ENCODE data around the gene GLCE.
"Not testable (repeated sequence)": the region's sequence is repeated elsewhere in the genome, so short reads cannot be mapped to it uniquely, and the experiment has no call there.

Gene GLCE

DNA sequence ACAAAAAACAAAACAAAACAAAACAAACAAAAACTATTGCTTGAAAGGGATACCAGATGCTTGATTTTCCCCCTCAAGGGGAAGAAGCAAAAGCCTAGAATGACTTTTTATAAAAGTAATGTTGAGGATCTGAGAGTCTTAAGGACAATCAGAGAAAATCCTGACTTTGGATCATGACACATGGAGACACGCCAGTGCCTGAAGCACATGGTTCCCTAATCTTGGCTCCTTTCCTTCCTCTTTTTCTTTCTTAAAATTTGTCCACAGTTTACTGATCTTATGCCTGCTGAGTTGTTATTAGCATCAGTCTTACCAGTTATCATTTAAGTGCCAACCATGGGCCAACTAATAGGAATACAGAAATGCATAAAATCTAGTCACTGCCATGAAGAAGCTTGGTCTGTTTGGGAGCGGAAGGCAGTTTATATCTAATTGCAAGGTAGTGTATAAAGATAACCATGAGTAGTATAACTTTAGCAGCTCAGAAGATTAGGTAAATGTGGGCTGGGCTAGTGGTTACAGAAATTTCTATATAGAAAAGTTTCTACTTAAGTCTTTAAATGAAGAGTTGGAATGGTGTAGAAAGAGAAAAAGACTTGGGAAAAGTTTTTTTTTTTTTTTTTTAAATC is 6.9 kb downstream of the GLCE start:
- Histone ChIP-seq H3K9ac (ENCODE audit: low read depth in 1 of 2, low read length in 2 of 2) (no peak overlapping the region), H3K27ac (ENCODE audit: low read depth, low read length) (no peak overlapping the region), H3K4me3 (ENCODE audit: low read depth in 1 of 2, low read length in 2 of 2) (no peak overlapping the region), H3K36me3 (ENCODE audit: control insufficient read depth in 1 of 2, insufficient read depth in 2 of 2, low read length in 2 of 2) (no peaks in the 10 kb centered on the region), H3K27me3 (ENCODE audit: control insufficient read depth in 1 of 2, insufficient read depth in 2 of 2, low read length in 2 of 2) (no peaks in the 10 kb centered on the region), H3K9me3 (ENCODE audit: control insufficient read depth in 1 of 2, low read length in 2 of 2) (no peaks in the 10 kb centered on the region), H3K4me1 (ENCODE audit: control insufficient read depth in 1 of 2, insufficient read depth in 2 of 2, low read length in 2 of 2) (peaks cover 6 to 15% of the 10 kb centered on the region in 2 donors)

DNA sequence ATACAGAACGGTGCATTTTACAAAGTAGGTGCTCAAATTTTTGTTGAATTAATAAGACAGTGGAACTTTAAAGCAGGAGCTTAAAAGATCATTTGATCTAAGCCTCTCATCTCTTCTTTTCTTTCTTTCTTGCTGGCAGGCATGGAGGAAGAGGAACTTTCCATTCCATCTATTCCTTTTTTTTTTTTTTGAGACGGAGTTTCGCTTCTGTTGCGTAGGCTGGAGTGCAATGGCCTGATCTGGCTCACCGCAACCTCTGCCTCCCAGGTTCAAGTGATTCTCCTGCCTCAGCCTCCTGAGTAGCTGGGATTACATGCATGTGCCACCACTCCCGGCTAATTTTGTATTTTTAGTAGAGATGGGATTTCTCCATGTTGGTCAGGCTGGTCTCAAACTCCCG is 7.9 kb downstream of the GLCE start:
- H3K27me3 ChIP-seq (ENCODE audit: control insufficient read depth in 1 of 2, insufficient read depth in 2 of 2, low read length in 2 of 2); H3K36me3 ChIP-seq (ENCODE audit: control insufficient read depth in 1 of 2, insufficient read depth in 2 of 2, low read length in 2 of 2); H3K9me3 ChIP-seq (ENCODE audit: control insufficient read depth in 1 of 2, low read length in 2 of 2); H3K4me3 ChIP-seq (ENCODE audit: low read depth in 1 of 2, low read length in 2 of 2); H3K9ac ChIP-seq (ENCODE audit: low read depth in 1 of 2, low read length in 2 of 2); H3K27ac ChIP-seq (ENCODE audit: low read depth, low read length): not testable (repeated sequence)
- peaks cover 9 to 24% of the 10 kb centered on the region in 2 donors for H3K4me1 ChIP-seq (ENCODE audit: control insufficient read depth in 1 of 2, insufficient read depth in 2 of 2, low read length in 2 of 2)

DNA sequence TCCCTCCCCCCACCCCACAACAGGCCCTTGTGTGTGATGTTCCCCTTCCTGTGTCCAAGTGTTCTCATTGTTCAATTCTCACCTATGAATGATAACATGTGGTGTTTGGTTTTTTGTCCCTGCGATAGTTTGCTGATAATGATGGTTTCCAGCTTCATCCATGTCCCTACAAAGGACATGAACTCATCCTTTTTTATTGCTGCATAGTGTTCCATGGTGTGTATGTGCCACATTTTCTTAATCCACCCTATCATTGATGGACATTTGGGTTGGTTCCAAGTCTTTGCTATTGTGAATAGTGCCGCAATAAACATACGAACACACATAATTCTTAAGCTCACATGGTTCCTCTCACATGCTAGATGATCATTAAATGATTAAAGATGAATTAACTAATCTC is 9.1 kb downstream of the GLCE start:
- H3K36me3 ChIP-seq (ENCODE audit: control insufficient read depth in 1 of 2, insufficient read depth in 2 of 2, low read length in 2 of 2); H3K4me3 ChIP-seq (ENCODE audit: low read depth in 1 of 2, low read length in 2 of 2); H3K27ac ChIP-seq (ENCODE audit: low read depth, low read length); H3K9ac ChIP-seq (ENCODE audit: low read depth in 1 of 2, low read length in 2 of 2); H3K9me3 ChIP-seq (ENCODE audit: control insufficient read depth in 1 of 2, low read length in 2 of 2); H3K27me3 ChIP-seq (ENCODE audit: control insufficient read depth in 1 of 2, insufficient read depth in 2 of 2, low read length in 2 of 2): not testable (repeated sequence)
- peaks cover 9 to 24% of the 10 kb centered on the region in 2 donors for H3K4me1 ChIP-seq (ENCODE audit: control insufficient read depth in 1 of 2, insufficient read depth in 2 of 2, low read length in 2 of 2)

DNA sequence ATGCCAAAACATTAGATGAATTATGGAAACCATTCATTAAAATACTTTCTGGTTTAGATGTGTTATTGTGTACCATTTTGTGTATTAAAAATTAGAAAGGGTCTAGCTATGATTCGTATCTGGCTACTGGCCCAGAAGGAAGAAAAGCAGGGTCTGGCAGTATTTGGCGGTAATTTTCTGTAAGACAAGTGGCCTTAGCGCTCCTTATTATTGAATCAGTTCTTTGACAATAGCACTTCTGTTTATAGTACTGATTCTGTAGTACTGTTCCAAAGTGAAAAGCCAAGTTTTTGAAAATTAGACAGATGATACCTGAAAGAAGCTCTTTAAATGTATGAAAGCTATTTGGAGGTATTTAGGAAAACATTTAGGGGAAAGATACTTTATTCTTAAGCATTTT is 10.2 kb downstream of the GLCE start:
- H3K4me3 ChIP-seq (ENCODE audit: low read depth in 1 of 2, low read length in 2 of 2) = no peak overlapping the region
- H3K27ac ChIP-seq (ENCODE audit: low read depth, low read length) = no peak overlapping the region
- H3K9ac ChIP-seq (ENCODE audit: low read depth in 1 of 2, low read length in 2 of 2) = no peak overlapping the region
- no peaks in the 10 kb centered on the region for H3K36me3 ChIP-seq (ENCODE audit: control insufficient read depth in 1 of 2, insufficient read depth in 2 of 2, low read length in 2 of 2)
- H3K27me3 ChIP-seq (ENCODE audit: control insufficient read depth in 1 of 2, insufficient read depth in 2 of 2, low read length in 2 of 2) = no peaks in the 10 kb centered on the region
- no peaks in the 10 kb centered on the region for H3K9me3 ChIP-seq (ENCODE audit: control insufficient read depth in 1 of 2, low read length in 2 of 2)
- peaks cover 9 to 17% of the 10 kb centered on the region in 2 donors for H3K4me1 ChIP-seq (ENCODE audit: control insufficient read depth in 1 of 2, insufficient read depth in 2 of 2, low read length in 2 of 2)

DNA sequence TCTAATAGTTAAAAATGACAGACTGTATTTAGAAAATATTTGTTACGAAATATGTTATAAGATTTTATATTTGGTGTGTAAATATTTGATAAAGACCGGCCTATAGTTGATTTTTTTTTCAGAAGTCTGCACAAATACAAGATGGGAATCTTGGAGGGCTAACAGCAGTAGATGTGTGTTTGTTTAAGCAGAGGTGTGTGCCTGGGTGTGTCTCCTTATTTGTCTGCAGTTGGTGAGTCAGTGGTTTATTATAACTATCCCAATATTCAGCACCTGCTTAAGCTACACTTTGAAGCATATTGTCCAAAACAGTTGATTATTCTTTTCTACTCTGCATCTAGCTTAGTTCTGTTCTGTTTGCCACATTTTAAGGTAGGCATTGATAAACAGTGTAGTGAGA is 12.4 kb downstream of the GLCE start:
- Histone ChIP-seq H3K4me1 (ENCODE audit: control insufficient read depth in 1 of 2, insufficient read depth in 2 of 2, low read length in 2 of 2) (peaks cover 4 to 10% of the 10 kb centered on the region in 2 donors), H3K27me3 (ENCODE audit: control insufficient read depth in 1 of 2, insufficient read depth in 2 of 2, low read length in 2 of 2) (no peaks in the 10 kb centered on the region), H3K36me3 (ENCODE audit: control insufficient read depth in 1 of 2, insufficient read depth in 2 of 2, low read length in 2 of 2) (no peaks in the 10 kb centered on the region), H3K9ac (ENCODE audit: low read depth in 1 of 2, low read length in 2 of 2) (no peak overlapping the region), H3K9me3 (ENCODE audit: control insufficient read depth in 1 of 2, low read length in 2 of 2) (no peaks in the 10 kb centered on the region), H3K27ac (ENCODE audit: low read depth, low read length) (no peak overlapping the region), H3K4me3 (ENCODE audit: low read depth in 1 of 2, low read length in 2 of 2) (no peak overlapping the region)

DNA sequence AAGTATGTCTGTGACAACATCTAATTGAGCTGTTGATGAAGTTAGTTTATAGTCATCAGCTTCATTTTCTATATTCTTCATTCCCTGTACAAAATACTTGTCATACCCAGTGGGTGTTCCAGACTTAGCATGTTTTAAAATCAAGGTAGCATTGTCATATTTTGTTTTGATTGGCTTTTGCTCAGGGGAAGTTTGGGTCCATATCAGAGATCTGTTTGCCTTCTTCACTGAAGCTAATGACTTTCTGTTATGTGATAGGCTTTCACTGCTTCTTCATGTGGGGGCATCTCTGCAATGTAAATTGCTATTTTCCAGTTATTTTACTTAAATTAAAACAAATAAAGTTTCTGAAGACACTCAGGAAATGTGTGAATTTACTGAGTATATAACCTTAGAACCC is 15.1 kb downstream of the GLCE start:
- Histone ChIP-seq H3K9me3 (ENCODE audit: control insufficient read depth in 1 of 2, low read length in 2 of 2) (no peaks in the 10 kb centered on the region), H3K4me3 (ENCODE audit: low read depth in 1 of 2, low read length in 2 of 2) (no peak overlapping the region), H3K4me1 (ENCODE audit: control insufficient read depth in 1 of 2, insufficient read depth in 2 of 2, low read length in 2 of 2) (peaks cover 4 to 10% of the 10 kb centered on the region in 2 donors), H3K27me3 (ENCODE audit: control insufficient read depth in 1 of 2, insufficient read depth in 2 of 2, low read length in 2 of 2) (no peaks in the 10 kb centered on the region), H3K27ac (ENCODE audit: low read depth, low read length) (no peak overlapping the region), H3K36me3 (ENCODE audit: control insufficient read depth in 1 of 2, insufficient read depth in 2 of 2, low read length in 2 of 2) (no peaks in the 10 kb centered on the region), H3K9ac (ENCODE audit: low read depth in 1 of 2, low read length in 2 of 2) (no peak overlapping the region)

DNA sequence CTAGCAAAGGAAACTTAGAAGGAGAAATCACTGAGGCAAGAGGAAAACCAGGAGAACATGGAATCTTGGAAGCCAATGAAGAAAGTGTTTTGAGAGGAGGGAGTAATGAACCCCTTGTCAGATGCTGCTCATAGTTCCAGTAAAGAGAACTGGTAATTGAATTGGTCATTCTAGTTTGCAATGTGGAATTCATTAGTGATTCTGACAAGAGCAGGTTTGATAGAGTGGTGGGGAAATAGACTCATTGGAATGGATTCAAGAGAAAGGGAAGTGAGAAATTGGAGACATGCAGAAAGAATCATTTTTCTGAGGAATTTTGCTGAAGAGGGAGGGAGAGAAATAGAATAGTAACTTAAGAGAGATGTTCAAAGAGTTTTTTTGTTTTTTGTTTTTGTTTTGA is 21.0 kb downstream of the GLCE start:
- Histone ChIP-seq H3K27ac (ENCODE audit: low read depth, low read length) (no peak overlapping the region), H3K4me1 (ENCODE audit: control insufficient read depth in 1 of 2, insufficient read depth in 2 of 2, low read length in 2 of 2) (peaks cover 0 to 7% of the 10 kb centered on the region in 2 donors), H3K4me3 (ENCODE audit: low read depth in 1 of 2, low read length in 2 of 2) (no peak overlapping the region)

DNA sequence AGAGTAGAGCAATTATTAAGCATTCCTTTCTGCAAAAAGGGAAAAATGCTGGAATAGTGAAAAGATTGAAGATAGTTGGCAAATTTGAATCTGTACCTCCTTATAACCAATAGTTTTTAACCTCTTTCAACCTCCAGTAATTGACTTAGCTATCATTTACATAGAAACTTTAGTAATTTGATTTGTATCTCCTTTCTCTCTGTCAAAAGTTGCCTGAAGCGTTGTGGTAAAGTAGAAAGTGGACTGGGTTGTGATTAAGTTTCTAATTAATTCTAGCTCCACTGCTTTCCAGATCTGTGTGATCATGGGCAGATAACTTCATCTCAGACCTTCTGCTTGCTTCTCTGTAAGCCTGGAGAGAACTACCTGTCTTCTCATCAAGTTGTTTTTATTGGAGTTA is 24.8 kb downstream of the GLCE start:
- Histone ChIP-seq H3K27ac (ENCODE audit: low read depth, low read length) (no peak overlapping the region), H3K27me3 (ENCODE audit: control insufficient read depth in 1 of 2, insufficient read depth in 2 of 2, low read length in 2 of 2) (no peaks in the 10 kb centered on the region), H3K36me3 (ENCODE audit: control insufficient read depth in 1 of 2, insufficient read depth in 2 of 2, low read length in 2 of 2) (no peaks in the 10 kb centered on the region), H3K9ac (ENCODE audit: low read depth in 1 of 2, low read length in 2 of 2) (no peak overlapping the region), H3K4me1 (ENCODE audit: control insufficient read depth in 1 of 2, insufficient read depth in 2 of 2, low read length in 2 of 2) (peaks cover 0 to 7% of the 10 kb centered on the region in 2 donors), H3K9me3 (ENCODE audit: control insufficient read depth in 1 of 2, low read length in 2 of 2) (no peaks in the 10 kb centered on the region), H3K4me3 (ENCODE audit: low read depth in 1 of 2, low read length in 2 of 2) (no peak overlapping the region)

More for the DNA sequence above, 21.0 kb downstream of the GLCE start:
- Histone ChIP-seq H3K9me3 (ENCODE audit: control insufficient read depth in 1 of 2, low read length in 2 of 2) (no peaks in the 10 kb centered on the region), H3K36me3 (ENCODE audit: control insufficient read depth in 1 of 2, insufficient read depth in 2 of 2, low read length in 2 of 2) (no peaks in the 10 kb centered on the region), H3K9ac (ENCODE audit: low read depth in 1 of 2, low read length in 2 of 2) (no peak overlapping the region), H3K27me3 (ENCODE audit: control insufficient read depth in 1 of 2, insufficient read depth in 2 of 2, low read length in 2 of 2) (no peaks in the 10 kb centered on the region)

DNA sequence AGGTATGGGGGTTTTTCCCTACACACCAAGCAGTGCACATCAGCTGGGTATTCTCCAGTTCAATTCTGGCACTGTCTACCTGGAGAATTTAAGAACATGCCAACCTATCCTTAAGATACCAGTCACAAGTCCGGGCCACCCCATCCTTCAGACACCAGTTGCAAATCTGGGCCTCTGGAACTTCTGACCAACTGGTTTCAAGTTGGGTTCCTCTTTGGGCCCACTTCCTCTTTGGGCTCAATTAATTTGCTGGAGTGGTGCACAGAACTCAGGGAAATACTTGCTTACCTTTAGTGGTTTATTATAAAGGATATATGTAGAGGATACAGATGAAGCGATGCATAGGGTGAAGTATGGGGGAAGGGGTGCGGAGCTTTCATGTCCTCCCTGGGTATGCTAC is 25.3 kb downstream of the GLCE start:
- Histone ChIP-seq H3K27me3 (ENCODE audit: control insufficient read depth in 1 of 2, insufficient read depth in 2 of 2, low read length in 2 of 2) (no peaks in the 10 kb centered on the region), H3K27ac (ENCODE audit: low read depth, low read length) (no peak overlapping the region), H3K9ac (ENCODE audit: low read depth in 1 of 2, low read length in 2 of 2) (no peak overlapping the region), H3K9me3 (ENCODE audit: control insufficient read depth in 1 of 2, low read length in 2 of 2) (no peaks in the 10 kb centered on the region), H3K4me3 (ENCODE audit: low read depth in 1 of 2, low read length in 2 of 2) (no peak overlapping the region), H3K36me3 (ENCODE audit: control insufficient read depth in 1 of 2, insufficient read depth in 2 of 2, low read length in 2 of 2) (no peaks in the 10 kb centered on the region), H3K4me1 (ENCODE audit: control insufficient read depth in 1 of 2, insufficient read depth in 2 of 2, low read length in 2 of 2) (peaks cover 0 to 7% of the 10 kb centered on the region in 2 donors)

DNA sequence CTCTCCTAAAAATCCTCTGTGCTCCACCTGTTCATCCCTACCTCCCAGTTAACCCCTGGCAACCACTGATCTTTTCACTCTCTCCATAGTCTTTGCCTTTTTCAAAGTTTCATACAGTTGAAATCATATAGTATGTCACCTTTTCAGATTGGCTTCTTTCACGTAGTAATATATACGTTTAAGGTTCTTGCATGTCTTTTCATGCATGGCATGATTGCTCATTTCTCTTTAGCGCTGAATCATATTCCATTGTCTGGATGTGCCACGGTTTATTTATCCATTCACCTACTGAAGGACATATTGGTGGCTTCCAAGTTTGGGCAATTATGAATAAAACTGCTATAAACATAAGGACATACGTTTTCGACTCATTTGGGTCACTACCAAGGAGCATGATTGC is 28.7 kb downstream of the GLCE start:
- Histone ChIP-seq H3K4me1 (ENCODE audit: control insufficient read depth in 1 of 2, insufficient read depth in 2 of 2, low read length in 2 of 2) (peaks cover 0 to 10% of the 10 kb centered on the region in 2 donors), H3K9me3 (ENCODE audit: control insufficient read depth in 1 of 2, low read length in 2 of 2) (no peaks in the 10 kb centered on the region), H3K27ac (ENCODE audit: low read depth, low read length) (no peak overlapping the region), H3K36me3 (ENCODE audit: control insufficient read depth in 1 of 2, insufficient read depth in 2 of 2, low read length in 2 of 2) (no peaks in the 10 kb centered on the region), H3K9ac (ENCODE audit: low read depth in 1 of 2, low read length in 2 of 2) (no peak overlapping the region), H3K4me3 (ENCODE audit: low read depth in 1 of 2, low read length in 2 of 2) (no peak overlapping the region), H3K27me3 (ENCODE audit: control insufficient read depth in 1 of 2, insufficient read depth in 2 of 2, low read length in 2 of 2) (no peaks in the 10 kb centered on the region)

DNA sequence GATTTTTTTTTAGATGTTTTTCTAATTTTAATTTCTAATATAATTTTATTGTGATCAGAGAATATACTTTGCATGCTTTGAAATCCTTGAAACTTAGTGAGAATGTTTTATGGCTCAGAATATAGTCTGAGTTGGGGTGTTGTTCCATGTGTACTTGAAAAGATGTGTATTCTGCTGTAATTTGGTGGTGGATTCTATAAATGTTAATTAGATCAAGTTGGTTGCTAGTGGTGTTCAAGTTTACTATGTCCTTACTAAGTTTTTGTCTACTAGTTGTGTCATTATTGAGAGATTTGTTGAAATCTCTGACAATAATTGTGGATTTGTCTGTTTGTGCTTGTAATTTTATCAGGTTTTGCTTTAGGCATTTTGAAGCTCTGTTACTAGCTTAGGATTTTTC is 29.7 kb downstream of the GLCE start:
- H3K4me1 ChIP-seq (ENCODE audit: control insufficient read depth in 1 of 2, insufficient read depth in 2 of 2, low read length in 2 of 2) = peaks cover 0 to 10% of the 10 kb centered on the region in 2 donors
- no peaks in the 10 kb centered on the region for H3K9me3 ChIP-seq (ENCODE audit: control insufficient read depth in 1 of 2, low read length in 2 of 2)
- H3K27ac ChIP-seq (ENCODE audit: low read depth, low read length) = no peak overlapping the region
- H3K36me3 ChIP-seq (ENCODE audit: control insufficient read depth in 1 of 2, insufficient read depth in 2 of 2, low read length in 2 of 2) = no peaks in the 10 kb centered on the region
- H3K9ac ChIP-seq (ENCODE audit: low read depth in 1 of 2, low read length in 2 of 2) = no peak overlapping the region
- no peak overlapping the region for H3K4me3 ChIP-seq (ENCODE audit: low read depth in 1 of 2, low read length in 2 of 2)
- H3K27me3 ChIP-seq (ENCODE audit: control insufficient read depth in 1 of 2, insufficient read depth in 2 of 2, low read length in 2 of 2) = no peaks in the 10 kb centered on the region
